ENCODE data around the gene CCN6.

DNA sequence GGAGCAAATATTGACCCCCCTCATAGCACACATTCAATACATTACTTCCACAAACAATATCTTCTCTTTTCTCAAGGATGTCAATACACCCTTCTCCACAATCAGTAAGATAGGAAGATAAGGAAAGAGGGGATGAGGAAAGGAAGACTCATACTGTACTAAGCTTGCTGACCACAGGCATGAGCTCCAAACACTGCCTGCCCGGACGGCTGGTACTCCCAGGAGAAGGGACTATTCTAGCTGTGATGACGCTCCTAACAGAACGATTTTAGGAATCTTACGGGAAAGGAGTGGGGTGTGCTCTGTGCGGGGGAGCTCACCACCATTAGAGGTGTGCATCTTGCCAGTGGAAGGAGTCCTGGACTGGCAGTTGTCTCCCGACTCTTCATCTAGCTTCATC lies 3.9 kb upstream of the CCN6 start:
- TF ChIP-seq POLR2AphosphoS5 (IDR thresholded peaks at IDR 0.05) (no peak), POLR2A (IDR thresholded peaks at IDR 0.05) (no peak), EP300 (IDR thresholded peaks at IDR 0.05) (no peak)
- TF ChIP-seq, protein P1, sequence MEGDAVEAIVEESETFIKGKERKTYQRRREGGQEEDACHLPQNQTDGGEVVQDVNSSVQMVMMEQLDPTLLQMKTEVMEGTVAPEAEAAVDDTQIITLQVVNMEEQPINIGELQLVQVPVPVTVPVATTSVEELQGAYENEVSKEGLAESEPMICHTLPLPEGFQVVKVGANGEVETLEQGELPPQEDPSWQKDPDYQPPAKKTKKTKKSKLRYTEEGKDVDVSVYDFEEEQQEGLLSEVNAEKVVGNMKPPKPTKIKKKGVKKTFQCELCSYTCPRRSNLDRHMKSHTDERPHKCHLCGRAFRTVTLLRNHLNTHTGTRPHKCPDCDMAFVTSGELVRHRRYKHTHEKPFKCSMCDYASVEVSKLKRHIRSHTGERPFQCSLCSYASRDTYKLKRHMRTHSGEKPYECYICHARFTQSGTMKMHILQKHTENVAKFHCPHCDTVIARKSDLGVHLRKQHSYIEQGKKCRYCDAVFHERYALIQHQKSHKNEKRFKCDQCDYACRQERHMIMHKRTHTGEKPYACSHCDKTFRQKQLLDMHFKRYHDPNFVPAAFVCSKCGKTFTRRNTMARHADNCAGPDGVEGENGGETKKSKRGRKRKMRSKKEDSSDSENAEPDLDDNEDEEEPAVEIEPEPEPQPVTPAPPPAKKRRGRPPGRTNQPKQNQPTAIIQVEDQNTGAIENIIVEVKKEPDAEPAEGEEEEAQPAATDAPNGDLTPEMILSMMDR (IDR thresholded peaks at IDR 0.05), result no peak

All from suprapubic skin (tissue), 4 donors.